ENCODE data around the gene OBSL1. TPM values are rescaled to one million over a fixed set of nuclear protein-coding genes. Genes with fewer than 3 reads are reported as not detected.

The OBSL1 gene
- total and polyA plus RNA-seq, 4 donors: 34.0 to 75.2 (median 64.0) TPM

DNA sequence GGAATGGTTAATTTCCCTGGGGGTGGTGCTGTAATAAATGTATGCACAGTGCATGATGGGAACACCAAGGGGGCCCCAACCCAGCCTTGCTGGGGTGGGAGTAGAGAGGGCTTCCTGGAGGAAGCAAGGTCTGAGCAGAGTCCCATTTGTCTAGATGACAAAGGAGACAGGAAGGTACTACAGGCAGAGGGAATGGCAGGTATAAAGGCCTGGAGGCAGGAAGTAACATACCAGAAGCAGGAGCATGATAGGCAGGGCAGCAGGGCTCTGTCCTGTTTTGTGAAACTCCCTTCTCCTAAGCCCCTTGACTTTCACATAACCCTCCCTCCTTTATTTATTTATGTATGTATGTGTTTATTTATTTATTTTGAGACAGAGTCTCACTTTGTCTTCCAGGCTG is 68.7 kb downstream of the OBSL1 start:
- ATAC-seq (ENCODE audit: insufficient read depth, low FRiP score): no peak
- H3K36me3 ChIP-seq (ENCODE audit: control insufficient read depth in 4 of 4, insufficient read depth in 4 of 4, low read length in 4 of 4): peaks cover 4 to 44% (median 12%) of the 10 kb centered on the region in 4 donors

GRCh38 chr2:219501849-219502248 is 69.5 kb downstream of the OBSL1 start:
- Histone ChIP-seq H3K27me3 (ENCODE audit: control insufficient read depth in 3 of 3, insufficient read depth in 3 of 3, low read length in 2 of 3) (peaks cover 0 to 16% (median 7%) of the 10 kb centered on the region in 3 donors), H3K27ac (ENCODE audit: low read depth in 1 of 2, low read length in 1 of 2) (no peak overlapping the region), H3K9me3 (ENCODE audit: control insufficient read depth in 4 of 4, insufficient read depth in 3 of 4, low read length in 3 of 4) (peaks cover 0 to 8% (median 0%) of the 10 kb centered on the region in 4 donors), H3K36me3 (ENCODE audit: control insufficient read depth in 4 of 4, insufficient read depth in 4 of 4, low read length in 4 of 4) (peaks cover 4 to 38% (median 12%) of the 10 kb centered on the region in 4 donors), H3K4me3 (no peak overlapping the region), H3K9ac (ENCODE audit: insufficient read depth in 1 of 2, low read length in 2 of 2) (no peak overlapping the region), H3K4me1 (ENCODE audit: control insufficient read depth in 5 of 5, insufficient read depth in 5 of 5, low read length in 5 of 5) (peaks cover 0 to 30% (median 12%) of the 10 kb centered on the region in 5 donors)
- no peak for DNase-seq
- no peak for TF ChIP-seq CTCF (IDR thresholded peaks at IDR 0.05; ENCODE audit: control extremely low read depth, extremely low read depth)
- 93 to 95% methylated on average over 14 of the region's 14 CpGs for whole genome bisulfite sequencing, 2 donors
- ATAC-seq (ENCODE audit: insufficient read depth, low FRiP score): no peak

More for the DNA sequence above, 68.7 kb downstream of the OBSL1 start:
- no peak overlapping the region for H3K4me3 ChIP-seq
- no peak overlapping the region for H3K27ac ChIP-seq (ENCODE audit: low read depth in 1 of 2, low read length in 1 of 2)
- no peak overlapping the region for H3K9ac ChIP-seq (ENCODE audit: insufficient read depth in 1 of 2, low read length in 2 of 2)
- H3K27me3 ChIP-seq (ENCODE audit: control insufficient read depth in 3 of 3, insufficient read depth in 3 of 3, low read length in 2 of 3): peaks cover 0 to 8% (median 1%) of the 10 kb centered on the region in 3 donors
- peaks cover 0 to 11% (median 0%) of the 10 kb centered on the region in 4 donors for H3K9me3 ChIP-seq (ENCODE audit: control insufficient read depth in 4 of 4, insufficient read depth in 3 of 4, low read length in 3 of 4)
- no peak for DNase-seq
- TF ChIP-seq CTCF (IDR thresholded peaks at IDR 0.05; ENCODE audit: control extremely low read depth, extremely low read depth): no peak
- peaks cover 0 to 28% (median 4%) of the 10 kb centered on the region in 5 donors for H3K4me1 ChIP-seq (ENCODE audit: control insufficient read depth in 5 of 5, insufficient read depth in 5 of 5, low read length in 5 of 5)

Small RNAs within 50 kb of the gene (small RNA-seq; reads per million reads assigned to genes)
- gene MIR3132 (ENCODE audit: low replicate concordance): not detected
- gene RN7SKP213 (ENCODE audit: low replicate concordance): not detected

Other genes starting within 250 kb of the OBSL1 start
- gene RESP18, start 238.8 kb downstream of the OBSL1 start, total RNA-seq: not detected
- gene RESP18, start 238.8 kb downstream of the OBSL1 start, polyA plus RNA-seq: not detected
- gene DNPEP, start 183.6 kb downstream of the OBSL1 start, total RNA-seq: 10 to 100 TPM; 73.7 to 78.6 TPM
- 10 to 100 TPM; 82.9 to 89.7 TPM for gene DNPEP, start 183.6 kb downstream of the OBSL1 start, polyA plus RNA-seq
- 10 to 100 TPM; 23.9 to 88.7 TPM for gene DES, start 153.2 kb downstream of the OBSL1 start, total RNA-seq
- gene DES, start 153.2 kb downstream of the OBSL1 start, polyA plus RNA-seq: 100 to 1,000 TPM in 1 of 2 donors, 10 to 100 TPM in 1; 27.2 to 108 TPM
- gene SPEG, start 136.7 kb downstream of the OBSL1 start, total RNA-seq: 10 to 100 TPM in 1 of 2 donors, 1 to 10 TPM in 1; 8.7 to 15.6 TPM
- gene SPEG, start 136.7 kb downstream of the OBSL1 start, polyA plus RNA-seq: 10 to 100 TPM in 1 of 2 donors, 1 to 10 TPM in 1; 3.7 to 10.5 TPM
- gene GMPPA, start 72.6 kb downstream of the OBSL1 start, total RNA-seq: 10 to 100 TPM; 18.8 to 48.9 TPM
- 10 to 100 TPM; 30.7 to 46.6 TPM for gene GMPPA, start 72.6 kb downstream of the OBSL1 start, polyA plus RNA-seq
- under 1 TPM; 0.26 to 0.43 TPM for gene ASIC4, start 57.1 kb downstream of the OBSL1 start, total RNA-seq
- gene ASIC4, start 57.1 kb downstream of the OBSL1 start, polyA plus RNA-seq: under 1 TPM; 0.02 TPM
- gene CHPF, start 27.7 kb downstream of the OBSL1 start, total RNA-seq: 10 to 100 TPM; 42.7 to 89.6 TPM
- gene CHPF, start 27.7 kb downstream of the OBSL1 start, polyA plus RNA-seq: 10 to 100 TPM; 44.6 to 71.6 TPM
- gene TMEM198, start 27.5 kb downstream of the OBSL1 start, total RNA-seq: 1 to 10 TPM; 1.3 to 7.1 TPM
- 1 to 10 TPM; 3.9 to 4.7 TPM for gene TMEM198, start 27.5 kb downstream of the OBSL1 start, polyA plus RNA-seq
- under 1 TPM in 1 of 2 donors, not detected in 1; 0.58 TPM for gene INHA, start 771 bp upstream of the OBSL1 start, total RNA-seq
- gene INHA, start 771 bp upstream of the OBSL1 start, polyA plus RNA-seq: under 1 TPM; 0.47 to 0.98 TPM
- 10 to 100 TPM; 21.5 to 46.0 TPM for gene STK11IP, start 26.3 kb upstream of the OBSL1 start, total RNA-seq
- gene STK11IP, start 26.3 kb upstream of the OBSL1 start, polyA plus RNA-seq: 10 to 100 TPM; 21.7 to 24.5 TPM
- gene SLC4A3, start 56.1 kb upstream of the OBSL1 start, total RNA-seq: 1 to 10 TPM; 1.8 to 3.2 TPM
- gene SLC4A3, start 56.1 kb upstream of the OBSL1 start, polyA plus RNA-seq: under 1 TPM; 0.59 to 0.63 TPM

Measured in lung (tissue), 13 donors.